ENCODE results near the gene TCAIM.
"Not testable (repeated sequence)": the region's sequence is repeated elsewhere in the genome, so short reads cannot be mapped to it uniquely, and the experiment has no call there.

TCAIM gene

GRCh38 chr3:44395714-44396113 is 57.1 kb downstream of the TCAIM start:
- no peak overlapping the region for H3K4me3 ChIP-seq (ENCODE audit: low read depth, low read length)
- H2AFZ ChIP-seq (ENCODE audit: low read length, unreplicated experiment): no peak overlapping the region
- H3K79me2 ChIP-seq (ENCODE audit: control insufficient read depth, insufficient read depth, low read length, unreplicated experiment): no peaks in the 10 kb centered on the region
- H3K4me1 ChIP-seq (ENCODE audit: control insufficient read depth, insufficient read depth, low read length, unreplicated experiment): no peaks in the 10 kb centered on the region
- H3K36me3 ChIP-seq (ENCODE audit: insufficient read depth, low read length): 0 out of 2 replicates have a peak, but pooled peaks cover 2% of the 10 kb centered on the region
- H3K27ac ChIP-seq (ENCODE audit: low read depth, low read length): no peak overlapping the region
- no peaks in the 10 kb centered on the region for H3K27me3 ChIP-seq (ENCODE audit: insufficient read depth, low read length)

GRCh38 chr3:44396200-44397171 is 57.9 kb downstream of the TCAIM start:
- no peak overlapping the region for H2AFZ ChIP-seq (ENCODE audit: low read length, unreplicated experiment)
- H3K27ac ChIP-seq (ENCODE audit: low read depth, low read length): no peak overlapping the region
- H3K36me3 ChIP-seq (ENCODE audit: insufficient read depth, low read length): 0 out of 2 replicates have a peak, but pooled peaks cover under 1% of the 10 kb centered on the region

GRCh38 chr3:44398271-44398670 is 59.7 kb downstream of the TCAIM start:
- H3K36me3 ChIP-seq (ENCODE audit: insufficient read depth, low read length); H3K4me1 ChIP-seq (ENCODE audit: control insufficient read depth, insufficient read depth, low read length, unreplicated experiment); H3K79me2 ChIP-seq (ENCODE audit: control insufficient read depth, insufficient read depth, low read length, unreplicated experiment); H3K27ac ChIP-seq (ENCODE audit: low read depth, low read length); H3K27me3 ChIP-seq (ENCODE audit: insufficient read depth, low read length); H2AFZ ChIP-seq (ENCODE audit: low read length, unreplicated experiment); H3K4me3 ChIP-seq (ENCODE audit: low read depth, low read length): not testable (repeated sequence)

More at GRCh38 chr3:44396200-44397171, 57.9 kb downstream of the TCAIM start:
- Histone ChIP-seq H3K4me1 (ENCODE audit: control insufficient read depth, insufficient read depth, low read length, unreplicated experiment) (no peaks in the 10 kb centered on the region), H3K4me3 (ENCODE audit: low read depth, low read length) (no peak overlapping the region), H3K27me3 (ENCODE audit: insufficient read depth, low read length) (no peaks in the 10 kb centered on the region), H3K79me2 (ENCODE audit: control insufficient read depth, insufficient read depth, low read length, unreplicated experiment) (no peaks in the 10 kb centered on the region)

GRCh38 chr3:44398853-44399252 is 60.3 kb downstream of the TCAIM start:
- Histone ChIP-seq H3K27me3 (ENCODE audit: insufficient read depth, low read length) (no peaks in the 10 kb centered on the region), H3K27ac (ENCODE audit: low read depth, low read length) (no peak overlapping the region), H3K79me2 (ENCODE audit: control insufficient read depth, insufficient read depth, low read length, unreplicated experiment) (no peaks in the 10 kb centered on the region), H3K36me3 (ENCODE audit: insufficient read depth, low read length) (no peaks in the 10 kb centered on the region), H3K4me3 (ENCODE audit: low read depth, low read length) (no peak overlapping the region), H3K4me1 (ENCODE audit: control insufficient read depth, insufficient read depth, low read length, unreplicated experiment) (no peaks in the 10 kb centered on the region), H2AFZ (ENCODE audit: low read length, unreplicated experiment) (no peak overlapping the region)

- H3K27me3 ChIP-seq (ENCODE audit: insufficient read depth, low read length): no peaks in the 10 kb centered on the region
- H3K4me3 ChIP-seq (ENCODE audit: low read depth, low read length): no peak overlapping the region
Observed at GRCh38 chr3:44400771-44401170, 62.2 kb downstream of the TCAIM start.

GRCh38 chr3:44402548-44402947 is 64.0 kb downstream of the TCAIM start:
- no peaks in the 10 kb centered on the region for H3K36me3 ChIP-seq (ENCODE audit: insufficient read depth, low read length)

More at GRCh38 chr3:44400771-44401170, 62.2 kb downstream of the TCAIM start:
- Histone ChIP-seq H3K27ac (ENCODE audit: low read depth, low read length) (no peak overlapping the region), H3K4me1 (ENCODE audit: control insufficient read depth, insufficient read depth, low read length, unreplicated experiment) (no peaks in the 10 kb centered on the region), H3K36me3 (ENCODE audit: insufficient read depth, low read length) (no peaks in the 10 kb centered on the region), H3K79me2 (ENCODE audit: control insufficient read depth, insufficient read depth, low read length, unreplicated experiment) (no peaks in the 10 kb centered on the region), H2AFZ (ENCODE audit: low read length, unreplicated experiment) (no peak overlapping the region)

GRCh38 chr3:44409640-44410410 is 71.3 kb downstream of the TCAIM start:
- Histone ChIP-seq H2AFZ (ENCODE audit: low read length, unreplicated experiment) (no peak overlapping the region), H3K27me3 (ENCODE audit: insufficient read depth, low read length) (no peaks in the 10 kb centered on the region), H3K36me3 (ENCODE audit: insufficient read depth, low read length) (no peaks in the 10 kb centered on the region), H3K79me2 (ENCODE audit: control insufficient read depth, insufficient read depth, low read length, unreplicated experiment) (no peaks in the 10 kb centered on the region), H3K27ac (ENCODE audit: low read depth, low read length) (no peak overlapping the region), H3K4me1 (ENCODE audit: control insufficient read depth, insufficient read depth, low read length, unreplicated experiment) (no peaks in the 10 kb centered on the region), H3K4me3 (ENCODE audit: low read depth, low read length) (no peak overlapping the region)

More at GRCh38 chr3:44402548-44402947, 64.0 kb downstream of the TCAIM start:
- Histone ChIP-seq H3K27ac (ENCODE audit: low read depth, low read length) (no peak overlapping the region), H3K79me2 (ENCODE audit: control insufficient read depth, insufficient read depth, low read length, unreplicated experiment) (no peaks in the 10 kb centered on the region), H3K27me3 (ENCODE audit: insufficient read depth, low read length) (no peaks in the 10 kb centered on the region), H3K4me1 (ENCODE audit: control insufficient read depth, insufficient read depth, low read length, unreplicated experiment) (no peaks in the 10 kb centered on the region), H2AFZ (ENCODE audit: low read length, unreplicated experiment) (no peak overlapping the region), H3K4me3 (ENCODE audit: low read depth, low read length) (no peak overlapping the region)

GRCh38 chr3:44411031-44411645 is 72.6 kb downstream of the TCAIM start:
- H3K79me2 ChIP-seq (ENCODE audit: control insufficient read depth, insufficient read depth, low read length, unreplicated experiment): no peaks in the 10 kb centered on the region
- H3K27me3 ChIP-seq (ENCODE audit: insufficient read depth, low read length): no peaks in the 10 kb centered on the region
- H3K36me3 ChIP-seq (ENCODE audit: insufficient read depth, low read length): no peaks in the 10 kb centered on the region
- H3K4me1 ChIP-seq (ENCODE audit: control insufficient read depth, insufficient read depth, low read length, unreplicated experiment): no peaks in the 10 kb centered on the region
- no peak overlapping the region for H3K4me3 ChIP-seq (ENCODE audit: low read depth, low read length)
- H2AFZ ChIP-seq (ENCODE audit: low read length, unreplicated experiment): no peak overlapping the region
- no peak overlapping the region for H3K27ac ChIP-seq (ENCODE audit: low read depth, low read length)

GRCh38 chr3:44412365-44412764 is 73.8 kb downstream of the TCAIM start:
- H3K4me1 ChIP-seq (ENCODE audit: control insufficient read depth, insufficient read depth, low read length, unreplicated experiment): no peaks in the 10 kb centered on the region
- H3K79me2 ChIP-seq (ENCODE audit: control insufficient read depth, insufficient read depth, low read length, unreplicated experiment): no peaks in the 10 kb centered on the region
- H3K36me3 ChIP-seq (ENCODE audit: insufficient read depth, low read length): no peaks in the 10 kb centered on the region
- no peak overlapping the region for H3K4me3 ChIP-seq (ENCODE audit: low read depth, low read length)
- no peak overlapping the region for H3K27ac ChIP-seq (ENCODE audit: low read depth, low read length)
- no peak overlapping the region for H2AFZ ChIP-seq (ENCODE audit: low read length, unreplicated experiment)
- H3K27me3 ChIP-seq (ENCODE audit: insufficient read depth, low read length): no peaks in the 10 kb centered on the region

GRCh38 chr3:44414517-44415090 is 76.0 kb downstream of the TCAIM start:
- Histone ChIP-seq H3K4me1 (ENCODE audit: control insufficient read depth, insufficient read depth, low read length, unreplicated experiment) (no peaks in the 10 kb centered on the region), H3K4me3 (ENCODE audit: low read depth, low read length) (no peak overlapping the region), H3K27me3 (ENCODE audit: insufficient read depth, low read length) (no peaks in the 10 kb centered on the region), H3K79me2 (ENCODE audit: control insufficient read depth, insufficient read depth, low read length, unreplicated experiment) (no peaks in the 10 kb centered on the region), H2AFZ (ENCODE audit: low read length, unreplicated experiment) (no peak overlapping the region), H3K27ac (ENCODE audit: low read depth, low read length) (no peak overlapping the region), H3K36me3 (ENCODE audit: insufficient read depth, low read length) (no peaks in the 10 kb centered on the region)

Data from ACC112 (cell line).